Hematopoietic multipotent progenitor cell treated with erythropoietin and hydrocortisone succinate and interleukin-3 and kit ligand, for 17 days (in vitro differentiated cells): ENCODE data around the gene KYNU.

ENCODE experiments used
- DNase-seq: peaks from one replicate; pipeline ENCODE4 v3.0.0-alpha.2; 2015; ENCODE audit warnings: low spot score

The KYNU gene

GRCh38 chr2:142965443-142965842 lies 88.0 kb downstream of the KYNU start:
- DNase-seq, result no peak

GRCh38 chr2:142966284-142966683 lies 88.8 kb downstream of the KYNU start:
- DNase-seq, result no peak

GRCh38 chr2:142967060-142967459 lies 89.6 kb downstream of the KYNU start:
- DNase-seq, result no peak

GRCh38 chr2:142973160-142973821 lies 95.8 kb downstream of the KYNU start:
- no peak for DNase-seq

GRCh38 chr2:142973822-142974207 lies 96.4 kb downstream of the KYNU start:
- no peak for DNase-seq

- DNase-seq, result no peak
Measured at GRCh38 chr2:142974288-142975024, 97.0 kb downstream of the KYNU start.

GRCh38 chr2:142975239-142975638 lies 97.8 kb downstream of the KYNU start:
- no peak for DNase-seq

GRCh38 chr2:142980246-142981068 lies 103.0 kb downstream of the KYNU start:
- peak; percentile 12 for DNase-seq

GRCh38 chr2:142981069-142981378 lies 103.6 kb downstream of the KYNU start:
- no peak for DNase-seq

GRCh38 chr2:142981756-142982155 lies 104.3 kb downstream of the KYNU start:
- no peak for DNase-seq

- DNase-seq, result no peak
Measured at GRCh38 chr2:142983174-142983573, 105.7 kb downstream of the KYNU start.

GRCh38 chr2:142984657-142985056 lies 107.2 kb downstream of the KYNU start:
- DNase-seq, result no peak

GRCh38 chr2:142987044-142987443 lies 109.6 kb downstream of the KYNU start:
- no peak for DNase-seq

- DNase-seq, result peak; percentile 24
Measured at GRCh38 chr2:142989273-142990204, 112.1 kb downstream of the KYNU start.

GRCh38 chr2:142991295-142991694 lies 113.8 kb downstream of the KYNU start:
- no peak for DNase-seq

- no peak for DNase-seq
Measured at GRCh38 chr2:142992840-142993239, 115.4 kb downstream of the KYNU start.

GRCh38 chr2:142993771-142994170 lies 116.3 kb downstream of the KYNU start:
- no peak for DNase-seq

- DNase-seq, result no peak
Measured at GRCh38 chr2:142994665-142995064, 117.2 kb downstream of the KYNU start.

GRCh38 chr2:142997231-142997630 lies 119.8 kb downstream of the KYNU start:
- DNase-seq, result no peak

GRCh38 chr2:143000599-143000998 lies 123.1 kb downstream of the KYNU start:
- DNase-seq, result no peak

- DNase-seq, result no peak
Measured at GRCh38 chr2:143001501-143001900, 124.0 kb downstream of the KYNU start.

- DNase-seq, result no peak
Measured at GRCh38 chr2:143015656-143016055, 138.2 kb downstream of the KYNU start.
